ENCODE results near the gene ABI1.

DNA sequence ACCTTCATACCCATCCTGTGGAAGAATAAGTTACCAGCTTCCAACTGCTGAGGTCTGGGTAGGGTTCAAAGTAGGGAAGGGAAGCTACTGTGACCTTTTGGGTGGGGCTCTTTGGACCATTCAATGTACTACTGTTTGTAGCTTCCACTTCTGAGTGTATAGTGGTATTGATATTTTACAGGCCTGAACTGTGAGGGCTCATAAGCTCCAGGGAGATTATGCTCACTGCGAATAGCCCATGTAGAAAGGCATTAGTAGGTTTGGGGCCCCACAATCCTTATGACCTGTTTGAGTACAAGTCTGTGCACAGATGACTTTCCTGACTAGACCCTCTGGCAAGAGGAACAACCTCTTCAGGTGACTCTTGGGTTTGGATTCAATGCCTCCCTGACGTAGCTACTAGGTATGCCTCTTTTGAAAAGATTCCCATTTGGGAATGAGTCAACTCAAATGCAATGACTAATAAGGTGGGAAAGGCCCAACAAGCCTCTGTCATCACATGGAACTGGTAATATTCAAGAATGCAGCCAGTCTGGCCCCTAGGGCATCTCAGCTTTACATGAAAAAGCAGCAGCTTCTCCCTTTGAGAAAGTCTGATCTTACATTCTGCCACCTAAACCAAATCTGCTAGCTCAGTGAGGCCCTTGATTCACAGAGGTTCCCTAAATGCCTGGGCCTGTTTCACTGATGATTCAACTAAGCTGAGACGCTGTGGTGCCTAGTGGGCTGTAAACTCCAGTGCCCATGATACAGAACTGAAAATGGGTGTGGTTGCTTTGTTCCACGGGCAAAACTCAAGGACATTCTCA is 79.8 kb downstream of the ABI1 start:
- TF ChIP-seq, protein P1, sequence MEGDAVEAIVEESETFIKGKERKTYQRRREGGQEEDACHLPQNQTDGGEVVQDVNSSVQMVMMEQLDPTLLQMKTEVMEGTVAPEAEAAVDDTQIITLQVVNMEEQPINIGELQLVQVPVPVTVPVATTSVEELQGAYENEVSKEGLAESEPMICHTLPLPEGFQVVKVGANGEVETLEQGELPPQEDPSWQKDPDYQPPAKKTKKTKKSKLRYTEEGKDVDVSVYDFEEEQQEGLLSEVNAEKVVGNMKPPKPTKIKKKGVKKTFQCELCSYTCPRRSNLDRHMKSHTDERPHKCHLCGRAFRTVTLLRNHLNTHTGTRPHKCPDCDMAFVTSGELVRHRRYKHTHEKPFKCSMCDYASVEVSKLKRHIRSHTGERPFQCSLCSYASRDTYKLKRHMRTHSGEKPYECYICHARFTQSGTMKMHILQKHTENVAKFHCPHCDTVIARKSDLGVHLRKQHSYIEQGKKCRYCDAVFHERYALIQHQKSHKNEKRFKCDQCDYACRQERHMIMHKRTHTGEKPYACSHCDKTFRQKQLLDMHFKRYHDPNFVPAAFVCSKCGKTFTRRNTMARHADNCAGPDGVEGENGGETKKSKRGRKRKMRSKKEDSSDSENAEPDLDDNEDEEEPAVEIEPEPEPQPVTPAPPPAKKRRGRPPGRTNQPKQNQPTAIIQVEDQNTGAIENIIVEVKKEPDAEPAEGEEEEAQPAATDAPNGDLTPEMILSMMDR (IDR thresholded peaks at IDR 0.05; ENCODE audit: poor library complexity, severe bottlenecking) = no peak
- TF ChIP-seq EZH2 (IDR thresholded peaks at IDR 0.05; ENCODE audit: borderline replicate concordance, insufficient read depth, low read length, poor library complexity, severe bottlenecking) = no peak
- TF ChIP-seq POLR2AphosphoS5 (IDR thresholded peaks at IDR 0.05) = no peak
- no peak for TF ChIP-seq MXI1 (conservative IDR thresholded peaks at IDR 0.05; ENCODE audit: poor library complexity, severe bottlenecking)
- TF ChIP-seq, protein P2, sequence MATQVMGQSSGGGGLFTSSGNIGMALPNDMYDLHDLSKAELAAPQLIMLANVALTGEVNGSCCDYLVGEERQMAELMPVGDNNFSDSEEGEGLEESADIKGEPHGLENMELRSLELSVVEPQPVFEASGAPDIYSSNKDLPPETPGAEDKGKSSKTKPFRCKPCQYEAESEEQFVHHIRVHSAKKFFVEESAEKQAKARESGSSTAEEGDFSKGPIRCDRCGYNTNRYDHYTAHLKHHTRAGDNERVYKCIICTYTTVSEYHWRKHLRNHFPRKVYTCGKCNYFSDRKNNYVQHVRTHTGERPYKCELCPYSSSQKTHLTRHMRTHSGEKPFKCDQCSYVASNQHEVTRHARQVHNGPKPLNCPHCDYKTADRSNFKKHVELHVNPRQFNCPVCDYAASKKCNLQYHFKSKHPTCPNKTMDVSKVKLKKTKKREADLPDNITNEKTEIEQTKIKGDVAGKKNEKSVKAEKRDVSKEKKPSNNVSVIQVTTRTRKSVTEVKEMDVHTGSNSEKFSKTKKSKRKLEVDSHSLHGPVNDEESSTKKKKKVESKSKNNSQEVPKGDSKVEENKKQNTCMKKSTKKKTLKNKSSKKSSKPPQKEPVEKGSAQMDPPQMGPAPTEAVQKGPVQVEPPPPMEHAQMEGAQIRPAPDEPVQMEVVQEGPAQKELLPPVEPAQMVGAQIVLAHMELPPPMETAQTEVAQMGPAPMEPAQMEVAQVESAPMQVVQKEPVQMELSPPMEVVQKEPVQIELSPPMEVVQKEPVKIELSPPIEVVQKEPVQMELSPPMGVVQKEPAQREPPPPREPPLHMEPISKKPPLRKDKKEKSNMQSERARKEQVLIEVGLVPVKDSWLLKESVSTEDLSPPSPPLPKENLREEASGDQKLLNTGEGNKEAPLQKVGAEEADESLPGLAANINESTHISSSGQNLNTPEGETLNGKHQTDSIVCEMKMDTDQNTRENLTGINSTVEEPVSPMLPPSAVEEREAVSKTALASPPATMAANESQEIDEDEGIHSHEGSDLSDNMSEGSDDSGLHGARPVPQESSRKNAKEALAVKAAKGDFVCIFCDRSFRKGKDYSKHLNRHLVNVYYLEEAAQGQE (IDR thresholded peaks at IDR 0.05; ENCODE audit: borderline replicate concordance) = no peak
- no peak for TF ChIP-seq TAF1 (IDR thresholded peaks at IDR 0.05; ENCODE audit: low read depth)
- no peak for TF ChIP-seq SMC3 (conservative IDR thresholded peaks at IDR 0.05; ENCODE audit: poor library complexity)
- no peak for TF ChIP-seq RAD21 (conservative IDR thresholded peaks at IDR 0.05)
